Measurements from ENCODE around the gene CCNYL1. TPM values are rescaled to one million over a fixed set of nuclear protein-coding genes. Genes with fewer than 3 reads are reported as not detected.

The CCNYL1 gene
- total RNA-seq, 2 donors from 2014 or later: 6.2 to 10.2 TPM

DNA sequence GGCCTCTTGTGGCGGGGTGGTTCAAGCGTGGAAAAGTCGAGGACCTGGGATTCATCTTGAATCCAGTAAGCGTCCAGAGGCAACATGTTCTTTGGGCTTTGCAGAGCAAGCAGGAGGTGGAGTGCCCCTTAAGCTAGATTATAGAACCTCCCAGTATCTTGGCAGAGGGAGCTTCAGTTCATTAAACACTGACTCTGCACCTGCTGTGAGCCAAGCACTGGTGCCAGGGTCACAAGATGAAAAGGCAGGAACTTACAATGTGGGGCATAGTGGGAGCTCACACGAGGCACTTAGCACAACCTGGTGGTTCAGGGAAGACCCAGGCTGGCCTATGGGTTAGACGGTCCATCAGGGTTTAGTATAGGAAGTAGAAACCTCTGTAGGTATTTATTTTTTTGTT, 65.7 kb downstream of the CCNYL1 start:
- H3K27ac ChIP-seq: no peak overlapping the region
- H3K9me3 ChIP-seq: no peaks in the 10 kb centered on the region
- no peak overlapping the region for H3K4me3 ChIP-seq
- no peaks in the 10 kb centered on the region for H3K36me3 ChIP-seq
- no peaks in the 10 kb centered on the region for H3K4me1 ChIP-seq
- H3K27me3 ChIP-seq: no peaks in the 10 kb centered on the region
- TF ChIP-seq, protein P1, sequence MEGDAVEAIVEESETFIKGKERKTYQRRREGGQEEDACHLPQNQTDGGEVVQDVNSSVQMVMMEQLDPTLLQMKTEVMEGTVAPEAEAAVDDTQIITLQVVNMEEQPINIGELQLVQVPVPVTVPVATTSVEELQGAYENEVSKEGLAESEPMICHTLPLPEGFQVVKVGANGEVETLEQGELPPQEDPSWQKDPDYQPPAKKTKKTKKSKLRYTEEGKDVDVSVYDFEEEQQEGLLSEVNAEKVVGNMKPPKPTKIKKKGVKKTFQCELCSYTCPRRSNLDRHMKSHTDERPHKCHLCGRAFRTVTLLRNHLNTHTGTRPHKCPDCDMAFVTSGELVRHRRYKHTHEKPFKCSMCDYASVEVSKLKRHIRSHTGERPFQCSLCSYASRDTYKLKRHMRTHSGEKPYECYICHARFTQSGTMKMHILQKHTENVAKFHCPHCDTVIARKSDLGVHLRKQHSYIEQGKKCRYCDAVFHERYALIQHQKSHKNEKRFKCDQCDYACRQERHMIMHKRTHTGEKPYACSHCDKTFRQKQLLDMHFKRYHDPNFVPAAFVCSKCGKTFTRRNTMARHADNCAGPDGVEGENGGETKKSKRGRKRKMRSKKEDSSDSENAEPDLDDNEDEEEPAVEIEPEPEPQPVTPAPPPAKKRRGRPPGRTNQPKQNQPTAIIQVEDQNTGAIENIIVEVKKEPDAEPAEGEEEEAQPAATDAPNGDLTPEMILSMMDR (IDR thresholded peaks at IDR 0.05): no peak
- peak; percentile 21 for DNase-seq (ENCODE audit: low spot score)

- TF ChIP-seq, protein P1 (IDR thresholded peaks at IDR 0.05): no peak
- Histone ChIP-seq H3K9me3 (no peaks in the 10 kb centered on the region), H3K36me3 (no peaks in the 10 kb centered on the region), H3K27me3 (no peaks in the 10 kb centered on the region), H3K27ac (no peak overlapping the region), H3K4me3 (no peak overlapping the region), H3K4me1 (no peaks in the 10 kb centered on the region)
- DNase-seq (ENCODE audit: low spot score): no peak
Measured at GRCh38 chr2:207778298-207778882, 67.0 kb downstream of the CCNYL1 start.

- DNase-seq (ENCODE audit: low spot score): no peak
- Histone ChIP-seq H3K36me3 (no peaks in the 10 kb centered on the region), H3K4me3 (no peak overlapping the region), H3K9me3 (no peaks in the 10 kb centered on the region), H3K27me3 (no peaks in the 10 kb centered on the region), H3K4me1 (no peaks in the 10 kb centered on the region), H3K27ac (no peak overlapping the region)
- TF ChIP-seq, protein P1 (IDR thresholded peaks at IDR 0.05): no peak
Measured at GRCh38 chr2:207779523-207779922, 68.1 kb downstream of the CCNYL1 start.

DNA sequence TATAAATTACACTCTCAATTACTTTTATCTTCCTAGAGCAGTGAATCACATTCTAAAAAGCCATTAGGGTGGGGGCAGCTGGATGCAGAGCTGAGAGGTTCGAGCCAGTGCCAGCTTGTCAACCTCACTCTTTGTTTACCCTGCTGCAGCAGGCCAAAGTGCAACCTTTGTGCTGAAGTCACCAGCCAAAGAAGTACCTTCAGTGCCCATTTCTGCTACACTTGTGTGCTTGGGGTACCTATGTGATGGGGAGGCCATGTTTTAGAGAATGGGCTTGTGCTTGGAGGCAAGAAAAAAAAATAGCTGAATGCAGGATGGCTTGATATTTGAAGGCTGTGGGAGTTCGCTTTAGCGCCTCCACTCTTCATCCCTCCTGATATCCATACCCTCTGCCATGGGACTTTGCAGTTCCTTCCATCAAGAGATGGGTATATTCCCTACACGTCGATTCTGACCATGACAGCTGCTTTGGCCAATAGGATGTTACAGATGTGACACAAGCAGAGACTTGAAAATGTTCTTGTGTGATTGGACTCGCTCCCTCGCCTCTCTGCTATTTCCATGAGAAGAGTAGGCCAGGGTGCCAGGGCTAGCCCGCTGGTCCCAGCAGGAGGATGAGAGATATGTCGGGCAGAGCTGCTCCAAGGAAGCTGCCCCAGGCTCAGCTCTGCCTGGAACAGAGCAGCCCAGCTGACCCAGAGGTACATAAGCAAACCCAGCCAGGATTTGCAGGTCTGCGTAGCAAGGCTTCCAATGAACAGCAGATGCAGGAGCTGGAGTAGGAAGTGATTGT, 71.0 kb downstream of the CCNYL1 start:
- Histone ChIP-seq H3K4me3 (no peak overlapping the region), H3K4me1 (no peaks in the 10 kb centered on the region), H3K27ac (no peak overlapping the region), H3K9me3 (no peaks in the 10 kb centered on the region), H3K27me3 (no peaks in the 10 kb centered on the region), H3K36me3 (no peaks in the 10 kb centered on the region)
- DNase-seq (ENCODE audit: low spot score): no peak
- TF ChIP-seq, protein P1 (IDR thresholded peaks at IDR 0.05): no peak

DNA sequence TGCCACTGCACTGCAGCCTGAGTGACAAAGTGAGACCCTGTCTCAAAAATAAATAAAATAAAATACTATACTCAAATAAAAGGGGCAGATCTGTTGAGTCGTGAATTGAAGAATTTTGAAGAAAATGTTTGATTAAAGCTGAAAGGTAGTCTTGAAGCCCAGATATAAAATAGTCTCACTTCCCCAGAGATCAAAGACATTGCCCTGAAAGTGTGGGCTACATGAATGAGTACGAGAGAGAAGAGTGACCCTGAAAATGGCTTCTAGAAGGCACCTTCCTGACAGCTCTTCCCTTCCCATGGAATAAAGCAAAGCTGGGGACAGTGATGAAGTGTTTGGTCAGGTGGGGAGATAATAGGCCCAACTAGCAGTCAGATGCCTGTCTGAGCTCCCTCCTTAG, 72.1 kb downstream of the CCNYL1 start:
- Histone ChIP-seq H3K27me3 (no peaks in the 10 kb centered on the region), H3K27ac (no peak overlapping the region), H3K36me3 (no peaks in the 10 kb centered on the region), H3K4me1 (no peaks in the 10 kb centered on the region), H3K9me3 (no peaks in the 10 kb centered on the region), H3K4me3 (no peak overlapping the region)
- no peak for DNase-seq (ENCODE audit: low spot score)
- TF ChIP-seq, protein P1 (IDR thresholded peaks at IDR 0.05): no peak

All from right atrium auricular region (tissue), 2 donors.